GM21447 (cell line): ENCODE results near the gene CDKN1A.
"Not testable (repeated sequence)": the region's sequence is repeated elsewhere in the genome, so short reads cannot be mapped to it uniquely, and the experiment has no call there.

Experiments
- ATAC-seq: cut with Tn5 transposase; IDR thresholded peaks from one replicate; pipeline ENCODE4 v1.9.1; 2021; ENCODE audit not compliant: unreplicated experiment

The CDKN1A gene

GRCh38 chr6:36694616-36695015 lies 16.1 kb downstream of the CDKN1A start:
- no peak for ATAC-seq

GRCh38 chr6:36695414-36695813 lies 16.9 kb downstream of the CDKN1A start:
- no peak for ATAC-seq

DNA sequence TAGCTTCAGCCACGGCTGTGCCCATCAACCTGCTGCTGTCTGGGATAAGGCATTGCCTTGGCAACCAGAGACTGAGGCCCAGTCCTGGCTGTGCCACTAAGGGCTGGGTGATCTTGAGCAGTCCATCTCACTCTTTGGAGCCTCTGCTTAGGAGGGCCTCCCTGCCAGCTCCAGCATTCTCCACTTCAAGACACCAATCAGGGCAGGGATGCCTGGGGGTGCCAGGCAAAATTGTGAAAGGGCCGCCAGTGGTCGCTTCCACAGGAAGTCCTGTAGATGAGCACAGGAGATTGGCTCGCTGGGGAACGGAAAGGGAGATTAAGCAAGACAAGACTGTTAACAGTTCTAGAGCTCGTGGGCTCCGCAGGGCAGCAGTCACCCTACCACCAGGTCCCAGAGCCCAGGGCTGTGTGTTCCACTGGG lies 19.0 kb downstream of the CDKN1A start, which contains the start of gene RAB44:
Gene RAB44, plus strand, starts transcription at position 346 of the 423 bp plus-strand sequence. CDS start 6,410 bp downstream, outside the sequence.
- no peak for ATAC-seq

GRCh38 chr6:36698196-36698595 lies 19.7 kb downstream of the CDKN1A start:
- no peak for ATAC-seq

GRCh38 chr6:36698871-36699271 lies 20.4 kb downstream of the CDKN1A start:
- no peak for ATAC-seq

DNA sequence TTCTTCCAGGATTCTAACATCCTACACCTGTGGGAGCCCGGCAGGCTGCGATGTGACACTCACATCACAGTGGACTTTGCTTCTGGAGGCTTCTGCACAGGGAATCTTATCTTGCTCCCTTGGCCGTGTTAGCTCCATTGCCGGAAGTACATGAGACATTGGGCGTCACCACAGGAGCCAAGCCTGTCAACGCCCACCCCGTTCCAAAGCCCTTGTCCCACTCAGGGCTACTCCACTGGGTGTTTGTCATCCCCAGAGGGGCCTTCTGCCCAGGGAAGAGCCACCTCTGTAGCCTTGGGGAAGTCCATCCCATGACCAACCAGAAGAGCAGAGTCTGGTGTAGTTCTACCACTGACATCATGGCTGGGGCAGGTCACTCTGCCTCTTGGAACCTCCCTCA lies 20.8 kb downstream of the CDKN1A start:
- no peak for ATAC-seq

DNA sequence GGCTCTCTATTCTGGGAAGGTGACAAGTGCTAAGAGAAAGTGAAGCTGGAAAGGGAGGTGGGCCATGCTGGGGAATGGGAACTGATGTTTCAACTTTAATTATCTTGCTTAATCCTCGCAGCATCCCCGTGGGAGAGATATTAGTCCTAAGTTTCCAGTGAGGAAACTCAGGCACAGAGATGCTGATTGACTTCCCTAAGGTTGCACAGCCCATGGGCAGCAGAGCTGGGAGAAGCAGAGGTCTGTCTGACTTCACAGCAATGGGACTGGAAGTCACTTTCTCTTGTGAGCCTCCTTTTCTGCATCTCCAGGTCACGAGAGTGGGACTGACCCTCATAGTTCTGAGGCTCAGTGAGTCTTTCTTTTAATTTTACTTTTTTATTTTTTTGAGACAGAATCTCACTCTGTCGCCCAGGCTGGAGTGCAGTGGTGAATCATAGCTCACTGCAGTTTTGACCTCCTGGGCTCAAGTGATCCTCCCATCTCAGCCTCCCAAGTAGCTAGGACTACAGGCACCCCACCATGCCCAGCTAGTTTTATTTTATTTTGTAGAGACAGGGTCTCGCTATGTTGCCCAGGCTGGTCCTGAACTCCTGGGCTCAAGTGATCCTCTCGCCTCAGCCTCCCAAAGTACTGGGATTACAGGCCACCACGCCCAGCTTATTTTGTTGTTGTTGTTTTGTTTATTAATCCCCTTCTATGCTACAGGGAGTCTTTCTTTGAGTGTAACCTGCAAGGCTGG lies 21.7 kb downstream of the CDKN1A start:
- ATAC-seq: no peak

DNA sequence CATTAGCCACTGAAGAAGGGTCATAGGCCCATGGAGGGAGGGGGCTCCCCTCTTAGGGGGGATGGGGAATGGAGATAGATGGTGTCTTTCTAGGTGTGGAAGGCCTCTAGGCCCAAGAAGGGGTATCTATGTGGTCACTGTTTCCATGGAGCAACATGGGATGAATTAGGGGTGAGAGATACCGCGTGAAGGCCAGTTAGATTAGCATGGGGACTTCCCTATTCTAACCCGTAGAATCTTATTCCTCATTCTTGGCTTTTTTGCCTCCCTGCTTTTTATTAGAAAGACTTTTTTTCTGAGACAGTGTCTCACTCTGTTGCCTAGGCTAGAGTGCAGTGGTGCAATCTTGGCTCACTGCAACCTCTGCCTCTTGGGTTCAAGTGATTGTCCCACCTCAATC lies 22.3 kb downstream of the CDKN1A start:
- ATAC-seq: no peak

- ATAC-seq: no peak
Observed at GRCh38 chr6:36701401-36701991, 23.0 kb downstream of the CDKN1A start.

DNA sequence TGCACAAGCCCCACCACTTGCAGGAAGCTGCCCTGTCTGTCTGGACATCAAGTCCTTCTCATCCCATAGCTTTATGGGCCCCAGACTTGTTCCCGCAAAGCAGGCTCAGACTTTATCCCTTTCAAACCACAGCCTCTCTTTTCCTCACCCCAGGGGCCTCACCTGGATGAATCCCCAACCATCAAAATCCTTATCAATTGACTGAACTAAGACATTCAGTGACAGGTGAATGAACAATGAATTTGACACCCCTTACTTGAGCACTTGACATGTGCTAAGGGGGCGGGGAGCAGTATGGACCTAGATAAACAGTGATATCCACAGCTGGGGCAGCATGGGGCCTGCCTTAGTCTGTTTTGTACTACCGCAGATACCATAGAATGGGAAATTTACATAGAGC lies 24.1 kb downstream of the CDKN1A start:
- no peak for ATAC-seq

GRCh38 chr6:36703081-36703606 lies 24.6 kb downstream of the CDKN1A start:
- ATAC-seq: no peak

GRCh38 chr6:36703982-36704381 lies 25.5 kb downstream of the CDKN1A start:
- ATAC-seq: no peak

DNA sequence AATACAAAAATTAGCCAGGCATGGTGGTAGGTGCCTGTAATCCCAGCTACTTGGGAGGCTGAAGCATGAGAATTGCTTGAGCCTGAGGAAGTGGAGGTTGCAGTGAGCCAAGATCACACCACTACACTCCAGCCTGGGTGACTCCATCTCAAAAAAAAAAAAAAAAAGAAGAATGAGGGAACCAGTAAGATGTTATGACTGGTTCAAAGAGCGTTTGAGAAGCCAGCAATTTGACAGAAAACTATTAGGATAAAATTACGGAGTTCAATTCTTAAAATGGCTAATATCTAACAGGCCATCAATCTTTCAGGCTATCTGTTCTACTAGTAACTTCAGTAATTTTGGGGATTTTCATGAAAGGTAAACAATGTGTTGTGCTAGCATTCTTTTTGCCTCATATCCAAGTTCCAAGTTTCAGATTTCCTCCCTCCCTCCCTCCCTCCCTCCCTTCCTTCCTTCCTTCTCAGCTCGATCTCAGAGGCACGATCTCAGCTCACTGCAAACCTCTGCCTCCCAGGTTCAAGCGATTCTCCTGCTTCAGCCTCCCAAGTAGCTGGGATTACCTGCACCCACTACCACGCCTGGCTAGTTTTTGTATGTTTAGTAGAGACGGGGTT lies 26.6 kb downstream of the CDKN1A start:
- not testable (repeated sequence) for ATAC-seq

GRCh38 chr6:36706339-36706738 lies 27.8 kb downstream of the CDKN1A start:
- ATAC-seq: no peak

DNA sequence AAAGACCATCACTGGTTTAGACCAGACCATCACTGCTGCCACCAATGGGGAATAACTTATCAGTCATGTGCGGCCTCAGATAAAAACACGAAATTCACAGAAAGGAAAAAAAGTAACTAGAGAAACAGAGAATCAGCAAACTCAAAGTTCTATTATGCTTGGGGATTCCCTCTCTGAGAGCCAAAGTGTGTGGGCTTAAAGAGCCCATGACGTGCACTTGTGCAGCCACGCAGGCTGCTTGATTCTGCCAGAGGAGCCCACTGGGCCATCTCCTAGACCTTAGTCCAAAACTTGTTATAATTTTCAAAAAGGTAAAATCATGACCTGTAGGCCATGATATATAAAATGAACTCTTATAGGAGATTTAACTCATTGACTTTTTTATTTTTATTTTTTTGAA lies 34.3 kb downstream of the CDKN1A start:
- no peak for ATAC-seq

- no peak for ATAC-seq
Observed at GRCh38 chr6:36713846-36714245, 35.3 kb downstream of the CDKN1A start.

GRCh38 chr6:36714511-36714910 lies 36.0 kb downstream of the CDKN1A start:
- ATAC-seq: no peak

GRCh38 chr6:36715469-36715868 lies 37.0 kb downstream of the CDKN1A start:
- ATAC-seq: no peak

GRCh38 chr6:36716476-36717093 lies 38.1 kb downstream of the CDKN1A start:
- ATAC-seq: no peak

- no peak for ATAC-seq
Observed at GRCh38 chr6:36717231-36717825, 38.8 kb downstream of the CDKN1A start.

GRCh38 chr6:36717871-36718540 lies 39.5 kb downstream of the CDKN1A start:
- no peak for ATAC-seq
